HEK293 (cell line): ENCODE measurements around the gene FIGNL2.

Experiments used
- CTCF ChIP-seq: fragments of 450-650 bp; formaldehyde crosslinking; IDR thresholded peaks from 2 replicates; pipeline ENCODE4 v1.5.1; 2016; ENCODE audit warnings: missing biosample characterization, missing genetic modification characterization
- ZNF10 ChIP-seq: fragments of 450-650 bp; formaldehyde crosslinking; IDR thresholded peaks from 2 replicates; pipeline ENCODE4 v1.5.1; 2017; ENCODE audit warnings: missing biosample characterization, missing genetic modification characterization
- ZNF433 ChIP-seq: fragments of 450-650 bp; formaldehyde crosslinking; IDR thresholded peaks from 2 replicates; pipeline ENCODE4 v1.5.1; 2016; ENCODE audit warnings: missing biosample characterization, missing genetic modification characterization, low read depth
- TF ChIP-seq, protein P1 (sequence below): fragments of 450-650 bp; formaldehyde crosslinking; optimal IDR thresholded peaks from 2 replicates; pipeline ENCODE3; 2016; ENCODE audit warnings: missing biosample characterization, mild to moderate bottlenecking, missing genetic modification characterization
- TF ChIP-seq, protein P2 (sequence below): fragments of 450-650 bp; formaldehyde crosslinking; IDR thresholded peaks from 2 replicates; pipeline ENCODE4 v1.5.1; 2016; ENCODE audit warnings: missing biosample characterization, missing genetic modification characterization
- TF ChIP-seq, protein P3 (sequence below): fragments of 450-650 bp; formaldehyde crosslinking; IDR thresholded peaks from 2 replicates; pipeline ENCODE4 v1.5.1; 2016; ENCODE audit warnings: missing biosample characterization, missing genetic modification characterization

- TF ChIP-seq, protein P1, sequence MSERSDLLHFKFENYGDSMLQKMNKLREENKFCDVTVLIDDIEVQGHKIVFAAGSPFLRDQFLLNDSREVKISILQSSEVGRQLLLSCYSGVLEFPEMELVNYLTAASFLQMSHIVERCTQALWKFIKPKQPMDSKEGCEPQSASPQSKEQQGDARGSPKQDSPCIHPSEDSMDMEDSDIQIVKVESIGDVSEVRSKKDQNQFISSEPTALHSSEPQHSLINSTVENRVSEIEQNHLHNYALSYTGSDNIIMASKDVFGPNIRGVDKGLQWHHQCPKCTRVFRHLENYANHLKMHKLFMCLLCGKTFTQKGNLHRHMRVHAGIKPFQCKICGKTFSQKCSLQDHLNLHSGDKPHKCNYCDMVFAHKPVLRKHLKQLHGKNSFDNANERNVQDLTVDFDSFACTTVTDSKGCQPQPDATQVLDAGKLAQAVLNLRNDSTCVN (tag by site-specific recombination), result no peak
- TF ChIP-seq CTCF (tag by site-specific recombination), result no peak
- TF ChIP-seq, protein P2, sequence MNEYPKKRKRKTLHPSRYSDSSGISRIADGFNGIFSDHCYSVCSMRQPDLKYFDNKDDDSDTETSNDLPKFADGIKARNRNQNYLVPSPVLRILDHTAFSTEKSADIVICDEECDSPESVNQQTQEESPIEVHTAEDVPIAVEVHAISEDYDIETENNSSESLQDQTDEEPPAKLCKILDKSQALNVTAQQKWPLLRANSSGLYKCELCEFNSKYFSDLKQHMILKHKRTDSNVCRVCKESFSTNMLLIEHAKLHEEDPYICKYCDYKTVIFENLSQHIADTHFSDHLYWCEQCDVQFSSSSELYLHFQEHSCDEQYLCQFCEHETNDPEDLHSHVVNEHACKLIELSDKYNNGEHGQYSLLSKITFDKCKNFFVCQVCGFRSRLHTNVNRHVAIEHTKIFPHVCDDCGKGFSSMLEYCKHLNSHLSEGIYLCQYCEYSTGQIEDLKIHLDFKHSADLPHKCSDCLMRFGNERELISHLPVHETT (tag by site-specific recombination), result no peak
- TF ChIP-seq, protein P3, sequence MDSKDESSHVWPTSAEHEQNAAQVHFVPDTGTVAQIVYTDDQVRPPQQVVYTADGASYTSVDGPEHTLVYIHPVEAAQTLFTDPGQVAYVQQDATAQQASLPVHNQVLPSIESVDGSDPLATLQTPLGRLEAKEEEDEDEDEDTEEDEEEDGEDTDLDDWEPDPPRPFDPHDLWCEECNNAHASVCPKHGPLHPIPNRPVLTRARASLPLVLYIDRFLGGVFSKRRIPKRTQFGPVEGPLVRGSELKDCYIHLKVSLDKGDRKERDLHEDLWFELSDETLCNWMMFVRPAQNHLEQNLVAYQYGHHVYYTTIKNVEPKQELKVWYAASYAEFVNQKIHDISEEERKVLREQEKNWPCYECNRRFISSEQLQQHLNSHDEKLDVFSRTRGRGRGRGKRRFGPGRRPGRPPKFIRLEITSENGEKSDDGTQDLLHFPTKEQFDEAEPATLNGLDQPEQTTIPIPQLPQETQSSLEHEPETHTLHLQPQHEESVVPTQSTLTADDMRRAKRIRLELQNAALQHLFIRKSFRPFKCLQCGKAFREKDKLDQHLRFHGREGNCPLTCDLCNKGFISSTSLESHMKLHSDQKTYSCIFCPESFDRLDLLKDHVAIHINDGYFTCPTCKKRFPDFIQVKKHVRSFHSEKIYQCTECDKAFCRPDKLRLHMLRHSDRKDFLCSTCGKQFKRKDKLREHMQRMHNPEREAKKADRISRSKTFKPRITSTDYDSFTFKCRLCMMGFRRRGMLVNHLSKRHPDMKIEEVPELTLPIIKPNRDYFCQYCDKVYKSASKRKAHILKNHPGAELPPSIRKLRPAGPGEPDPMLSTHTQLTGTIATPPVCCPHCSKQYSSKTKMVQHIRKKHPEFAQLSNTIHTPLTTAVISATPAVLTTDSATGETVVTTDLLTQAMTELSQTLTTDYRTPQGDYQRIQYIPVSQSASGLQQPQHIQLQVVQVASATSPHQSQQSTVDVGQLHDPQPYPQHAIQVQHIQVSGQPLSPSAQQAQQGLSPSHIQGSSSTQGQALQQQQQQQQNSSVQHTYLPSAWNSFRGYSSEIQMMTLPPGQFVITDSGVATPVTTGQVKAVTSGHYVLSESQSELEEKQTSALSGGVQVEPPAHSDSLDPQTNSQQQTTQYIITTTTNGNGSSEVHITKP, result no peak
- TF ChIP-seq ZNF433 (tag by site-specific recombination), result no peak
- no peak for TF ChIP-seq ZNF10 (tag by site-specific recombination)
Observed at GRCh38 chr12:51836041-51836826, 12.3 kb downstream of the FIGNL2 start.
